Activated CD8-positive, alpha-beta memory T cell treated with anti-CD3 and anti-CD28 coated beads for 1 hour (primary cell): ENCODE data around the gene SS18L1.

ENCODE experiments used
- DNase-seq, 2 donors: peaks; one replicate each; pipeline ENCODE4 v3.0.0-alpha.2; 2020; ENCODE audit warnings: low read depth in 1 of 2; ENCODE audit errors: extremely low read depth in 1 of 2

Gene SS18L1

DNA sequence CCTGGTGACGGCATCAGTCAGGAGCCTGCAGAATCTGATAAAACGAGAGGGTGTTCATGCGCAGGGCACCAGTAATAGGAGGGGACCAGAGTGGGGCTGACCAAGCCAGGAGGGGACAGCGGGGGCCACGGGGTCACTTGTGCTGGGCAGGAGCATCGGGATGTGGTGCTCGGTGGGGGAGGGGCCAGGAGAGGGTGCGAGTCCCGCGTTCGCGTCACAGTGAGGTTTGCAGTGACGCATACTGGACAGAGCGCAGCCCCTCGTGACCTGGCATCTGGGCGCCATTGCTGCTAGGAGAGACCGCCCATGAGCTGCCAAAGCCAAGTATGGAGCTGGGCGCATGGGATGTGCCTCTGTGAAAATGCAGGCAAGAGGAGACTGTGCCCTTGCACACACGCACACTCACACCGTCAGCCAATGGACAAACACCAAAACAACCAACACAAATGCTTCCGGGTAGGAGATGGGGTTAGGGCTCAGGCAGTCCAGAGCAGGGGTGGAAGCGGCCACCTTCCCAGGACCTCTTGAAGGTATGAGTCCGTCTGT is 25.4 kb downstream of the SS18L1 start:
- no peak for DNase-seq

DNA sequence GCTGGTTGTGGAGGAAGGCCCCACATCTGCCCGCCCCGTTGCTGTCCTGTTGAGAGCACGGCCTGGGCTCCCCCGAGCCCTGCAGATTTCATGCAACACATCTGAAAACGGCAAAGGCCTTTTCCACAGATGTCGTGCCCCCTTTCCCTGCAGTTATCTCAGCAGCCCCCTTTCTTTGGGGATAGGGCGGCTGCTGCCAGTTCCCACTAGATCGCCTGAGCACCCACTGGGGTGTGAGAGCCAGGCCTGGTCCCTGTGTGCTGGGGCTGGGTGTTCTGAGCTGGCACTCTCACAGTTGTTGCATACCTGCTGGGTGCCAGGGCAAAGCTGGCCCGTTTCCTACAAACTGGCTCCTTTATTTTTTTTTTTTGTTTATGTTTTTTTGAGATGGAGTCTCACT is 27.0 kb downstream of the SS18L1 start:
- DNase-seq, result no peak

- no peak for DNase-seq
Observed at GRCh38 chr20:62171245-62171644, 27.7 kb downstream of the SS18L1 start.

DNA sequence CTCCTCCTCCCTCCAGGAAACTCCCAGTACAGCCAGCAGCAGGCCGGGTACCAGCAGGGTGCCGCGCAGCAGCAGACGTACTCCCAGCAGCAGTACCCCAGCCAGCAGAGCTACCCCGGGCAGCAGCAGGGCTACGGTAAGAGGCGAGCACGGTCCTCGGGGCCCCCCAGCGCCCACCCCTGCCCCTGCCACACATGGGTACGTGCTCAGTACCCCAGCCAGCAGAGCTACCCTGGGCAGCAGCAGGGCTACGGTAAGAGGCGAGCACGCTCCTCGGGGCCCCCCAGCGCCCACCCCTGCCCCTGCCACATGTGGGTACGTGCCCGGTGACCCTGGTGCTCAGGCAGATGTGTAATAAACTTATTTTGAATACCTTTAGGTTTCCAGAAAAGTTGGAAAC is 29.1 kb downstream of the SS18L1 start:
- no peak for DNase-seq

GRCh38 chr20:62174021-62174804 is 30.6 kb downstream of the SS18L1 start:
- DNase-seq, result no peak

DNA sequence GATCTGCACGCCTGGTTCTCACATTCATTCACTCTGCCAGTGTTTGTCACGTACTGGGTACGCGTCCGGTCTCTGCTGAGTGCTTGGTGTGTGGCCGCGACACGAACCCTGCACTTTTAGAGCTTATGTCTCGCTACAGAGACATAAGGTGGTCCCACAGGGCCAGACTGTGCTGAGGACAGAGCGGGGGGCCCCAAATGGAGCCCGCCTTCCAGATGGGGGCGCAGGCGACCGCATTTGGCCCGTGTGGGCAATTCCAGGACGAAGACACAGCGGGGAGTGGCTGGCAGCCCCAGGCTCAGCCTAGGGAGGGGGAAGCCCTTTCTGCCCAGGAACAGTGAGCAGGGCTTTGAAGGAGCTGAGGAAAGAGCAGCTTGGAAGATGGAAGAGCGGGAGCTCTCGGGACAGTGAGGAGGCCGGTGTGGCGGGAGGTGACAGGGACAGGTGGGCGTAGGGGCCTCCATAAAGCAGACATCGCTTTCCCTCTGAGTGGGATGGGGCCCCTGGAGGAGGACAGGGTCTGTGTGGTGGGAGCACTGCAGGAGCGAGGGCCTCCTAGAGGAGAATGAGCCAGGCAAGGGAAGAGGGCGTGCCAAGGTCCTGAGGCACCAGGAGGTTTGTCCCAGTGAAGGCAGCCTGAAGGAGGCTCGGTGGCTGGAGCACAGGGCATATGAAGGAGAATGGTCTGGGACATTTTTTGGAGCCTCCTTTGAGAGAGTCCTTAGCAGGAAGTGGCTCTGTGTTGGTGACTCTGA is 31.5 kb downstream of the SS18L1 start:
- DNase-seq, result no peak

DNA sequence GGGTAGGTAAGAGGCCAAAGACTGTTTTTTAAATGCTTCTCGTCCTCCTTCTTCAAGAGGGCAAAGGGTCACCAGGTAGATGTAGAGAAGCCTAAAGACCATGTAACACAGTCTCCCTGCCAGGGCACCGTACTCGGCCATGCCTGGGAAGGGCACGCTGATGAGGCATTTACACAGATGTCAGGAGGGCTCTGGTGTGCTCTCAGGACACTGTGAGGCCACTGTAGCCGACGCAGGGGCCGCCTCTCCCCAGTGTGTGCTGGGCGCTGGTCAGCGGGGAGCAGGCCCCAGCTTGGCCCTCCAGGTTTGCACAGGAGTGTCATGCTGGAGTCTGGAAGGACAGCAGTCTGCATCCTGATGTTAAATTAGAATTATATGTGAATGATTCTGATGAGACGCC is 32.1 kb downstream of the SS18L1 start:
- no peak for DNase-seq

DNA sequence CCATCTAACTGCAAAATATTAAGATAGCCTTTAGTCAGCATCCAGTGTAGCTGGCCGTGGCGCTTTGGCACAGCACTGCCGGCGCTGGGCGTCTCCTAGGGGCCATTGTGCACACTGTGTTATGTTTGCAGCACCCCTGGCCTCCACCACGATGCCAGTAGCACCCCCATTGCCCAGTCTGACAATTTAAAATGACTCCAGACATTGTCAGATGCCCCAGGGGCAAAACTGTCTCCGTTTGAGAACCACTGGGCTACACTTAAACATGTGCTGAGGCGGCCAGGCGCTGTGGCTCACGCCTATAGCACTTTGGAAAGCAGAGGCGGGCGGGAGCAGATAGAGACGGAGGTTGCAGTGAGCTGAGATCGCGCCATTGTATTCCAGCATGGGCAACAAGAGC is 33.3 kb downstream of the SS18L1 start:
- DNase-seq, result no peak

DNA sequence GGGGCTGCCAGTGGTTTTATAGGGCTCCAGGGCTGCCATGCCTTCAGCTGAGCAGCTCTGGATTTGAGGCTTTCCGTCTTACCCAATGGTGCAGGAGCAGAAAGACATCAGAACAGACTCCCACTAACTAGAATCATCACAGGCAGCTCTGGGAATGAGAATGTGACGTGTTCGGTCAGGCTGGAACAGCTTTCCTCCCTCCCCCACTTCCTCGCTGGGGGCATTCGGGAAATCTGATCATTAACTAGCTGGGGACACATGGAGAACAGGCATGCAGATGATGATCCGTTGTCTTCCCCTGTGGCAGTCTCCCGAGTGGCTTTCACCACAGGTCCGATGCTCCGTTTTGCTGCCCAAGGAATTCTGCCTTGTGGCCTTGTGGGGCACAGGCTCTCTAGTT is 33.7 kb downstream of the SS18L1 start:
- no peak for DNase-seq

DNA sequence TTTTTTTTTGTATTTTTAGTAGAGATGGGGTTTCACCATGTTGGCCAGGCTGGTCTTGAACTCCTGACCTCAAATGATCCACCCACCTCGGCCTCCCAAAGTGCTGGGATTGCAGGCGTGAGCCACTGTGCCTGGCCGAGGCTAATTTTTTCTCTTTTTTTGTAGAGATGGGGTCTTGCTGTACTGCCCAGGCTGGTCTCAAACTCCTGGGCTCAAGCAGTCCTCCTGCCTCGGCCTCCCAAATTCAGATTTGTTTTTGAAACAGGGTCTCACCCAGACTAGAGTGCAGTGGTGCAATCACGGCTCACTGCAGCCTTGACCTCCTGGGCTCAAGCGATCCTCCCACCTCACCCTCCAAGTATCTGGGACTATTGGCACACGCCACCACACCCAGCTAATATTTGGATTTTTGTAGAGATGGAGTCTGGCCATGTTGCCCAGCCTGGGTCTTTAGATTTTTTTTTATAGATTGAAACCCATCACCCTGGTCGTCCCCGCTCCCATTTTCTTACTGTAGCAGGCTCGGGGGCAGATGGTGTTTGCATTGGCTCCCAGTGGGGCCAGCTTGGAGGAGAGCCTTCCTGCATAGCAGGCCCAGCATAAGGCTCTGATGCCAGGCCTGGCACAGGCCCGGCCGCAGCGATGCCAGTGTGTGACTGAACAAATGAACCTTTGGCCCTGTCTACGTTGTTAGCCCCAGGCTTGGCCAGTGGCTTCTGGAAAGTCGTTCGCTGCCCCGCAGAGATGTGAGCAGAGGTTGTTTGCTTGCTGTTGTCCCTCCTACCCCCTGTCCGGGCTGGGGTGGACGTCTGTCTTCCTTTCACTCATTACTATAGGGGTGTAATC is 35.0 kb downstream of the SS18L1 start:
- no peak for DNase-seq

- no peak for DNase-seq
Observed at GRCh38 chr20:62179162-62179504, 35.6 kb downstream of the SS18L1 start.

DNA sequence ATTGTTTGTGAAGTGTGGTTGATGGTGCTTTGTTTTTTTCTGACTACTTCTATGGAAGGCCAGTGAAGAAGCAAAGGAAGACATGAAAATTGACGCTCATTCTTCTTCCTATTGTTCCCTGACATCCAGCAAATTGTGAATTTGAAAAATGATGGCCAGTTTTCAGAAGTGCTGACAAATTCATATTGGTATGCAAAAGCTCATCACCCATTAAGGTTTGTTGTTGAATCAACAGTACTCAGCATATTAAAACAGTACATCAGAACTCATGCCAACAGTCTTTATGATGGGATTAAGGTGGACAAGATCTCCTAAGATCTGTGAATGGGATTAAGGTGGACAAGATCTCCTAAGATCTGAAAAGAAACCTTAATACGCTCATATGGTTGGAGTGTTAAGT is 38.2 kb downstream of the SS18L1 start:
- DNase-seq, result no peak

GRCh38 chr20:62182469-62183425 is 39.2 kb downstream of the SS18L1 start, which contains the start of gene MTG2:
Gene MTG2 (plus strand): TSS chr20:62183028. CDS start chr20:62193421, 10,393 bp downstream.
- peak; percentile 87 to 92 for DNase-seq

DNA sequence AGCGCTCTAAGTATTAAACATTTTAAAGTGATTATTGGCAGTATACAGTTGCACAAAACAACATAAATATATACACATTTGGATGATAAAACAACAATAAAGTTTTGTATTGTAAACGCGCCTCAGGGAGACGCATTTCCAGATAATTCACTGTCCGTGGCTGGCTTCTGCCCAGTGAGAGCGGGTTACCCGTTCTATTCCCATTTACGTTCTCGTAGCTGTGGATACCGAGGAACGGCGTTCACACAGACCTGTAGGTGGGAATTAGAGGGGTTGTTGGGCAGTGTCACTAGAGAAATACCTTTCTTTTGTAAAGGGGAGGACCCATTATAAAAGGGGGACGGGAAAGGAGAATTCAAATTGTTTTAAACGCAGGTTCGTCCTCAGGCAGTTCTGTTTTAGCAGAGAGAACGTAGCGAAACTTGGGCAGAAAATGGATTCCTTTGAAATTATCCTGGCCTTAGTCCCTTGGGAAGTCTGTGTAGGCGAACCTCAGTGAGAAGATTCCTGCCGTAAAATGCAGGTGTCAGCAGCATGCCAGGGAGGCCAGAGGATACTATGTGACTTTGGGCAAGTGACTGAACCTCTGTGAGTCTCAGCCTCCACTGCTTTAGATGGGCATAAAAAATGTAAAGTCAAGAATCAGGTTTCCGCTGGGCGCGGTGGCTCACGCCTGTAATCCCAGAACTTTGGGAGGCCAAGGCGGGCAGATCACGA is 40.0 kb downstream of the SS18L1 start:
- no peak for DNase-seq

GRCh38 chr20:62186096-62186426 is 42.5 kb downstream of the SS18L1 start:
- DNase-seq, result no peak

DNA sequence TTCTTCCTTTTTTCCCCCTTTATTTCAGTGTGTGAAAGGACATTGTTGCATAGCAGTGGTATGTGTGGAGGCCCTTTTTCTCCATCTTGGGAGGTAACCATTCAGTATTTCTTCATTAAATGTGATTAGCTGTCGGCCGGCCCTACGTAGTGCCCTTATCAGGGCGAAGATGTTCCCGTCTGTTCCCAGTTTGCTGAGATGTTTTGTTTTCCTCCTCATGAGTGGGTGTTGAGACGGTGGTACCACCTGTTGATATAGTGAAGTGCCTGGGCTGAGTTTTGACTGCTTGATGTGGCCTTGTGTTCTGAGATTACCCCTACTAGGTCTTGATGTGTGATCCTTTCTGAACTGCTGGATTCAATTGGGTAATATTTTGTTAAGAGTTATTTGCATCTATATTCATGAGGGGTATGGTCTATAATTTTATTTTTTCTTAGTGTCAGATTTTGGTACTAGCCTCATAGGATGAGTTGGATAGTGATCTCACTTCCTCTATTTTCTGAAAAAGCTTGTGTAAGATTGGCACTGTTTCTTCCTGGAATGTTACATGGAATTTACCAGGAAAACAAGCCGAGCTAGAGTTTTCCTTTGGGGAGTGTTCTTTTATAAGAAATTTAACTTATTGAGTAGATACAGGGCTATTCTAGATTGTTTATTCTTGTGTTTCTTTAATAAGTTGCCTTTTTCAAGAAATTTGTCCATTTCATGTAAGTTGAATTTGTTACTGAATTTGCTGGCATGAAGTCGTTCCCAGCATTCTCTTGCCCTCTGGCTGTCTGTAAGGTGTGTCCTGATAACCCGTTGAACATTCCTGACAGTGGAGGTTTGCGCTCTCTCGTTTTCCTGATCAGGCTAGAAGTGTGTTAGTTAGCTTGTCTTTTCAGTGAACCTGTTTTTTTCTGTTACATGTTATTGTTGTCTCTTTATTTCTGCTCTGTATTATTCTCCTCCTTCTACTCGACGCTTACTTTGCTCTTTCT is 43.6 kb downstream of the SS18L1 start:
- DNase-seq, result no peak

DNA sequence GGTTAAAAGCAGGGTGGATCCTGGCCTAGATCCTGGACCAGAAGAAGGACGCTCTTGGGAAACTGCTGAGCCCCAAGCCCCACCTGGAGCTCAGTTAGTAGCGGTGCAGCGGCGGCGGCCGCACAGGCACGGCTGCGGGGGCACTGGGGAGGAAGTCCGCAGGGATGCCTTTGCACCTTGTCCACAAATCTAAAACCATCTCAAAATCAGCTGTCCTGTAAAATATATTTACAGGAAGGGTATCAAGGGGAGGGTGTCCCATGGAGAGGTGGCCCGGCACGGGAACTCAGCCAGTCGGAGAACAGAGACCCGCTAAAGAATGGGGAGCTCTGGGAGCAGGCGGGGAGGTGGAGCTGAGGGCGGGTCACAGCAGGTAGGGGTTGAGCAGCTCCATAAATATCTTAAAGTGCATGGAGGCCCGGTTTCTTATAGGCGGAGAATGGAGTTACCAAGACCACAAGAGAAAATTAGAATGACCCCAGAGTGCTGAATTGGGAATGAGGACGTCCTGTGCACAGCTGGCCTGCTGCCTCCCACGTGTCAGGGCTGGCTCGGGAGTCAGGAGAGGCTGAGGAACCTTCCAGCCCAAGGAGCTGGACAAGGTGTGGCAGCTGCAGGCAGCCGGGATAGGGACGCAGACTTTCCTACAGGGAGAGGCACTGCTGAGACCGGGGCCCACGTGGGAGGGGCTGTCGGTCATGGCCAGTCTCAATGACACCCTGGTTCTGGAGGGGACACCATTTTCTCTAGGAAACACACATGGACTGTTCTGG is 47.3 kb downstream of the SS18L1 start:
- DNase-seq, result no peak
